Measurements from ENCODE around the gene SLC8A3.

- no peak for TF ChIP-seq CTCF (IDR thresholded peaks at IDR 0.05; ENCODE audit: insufficient read depth, low read length)
- TF ChIP-seq, protein P1, sequence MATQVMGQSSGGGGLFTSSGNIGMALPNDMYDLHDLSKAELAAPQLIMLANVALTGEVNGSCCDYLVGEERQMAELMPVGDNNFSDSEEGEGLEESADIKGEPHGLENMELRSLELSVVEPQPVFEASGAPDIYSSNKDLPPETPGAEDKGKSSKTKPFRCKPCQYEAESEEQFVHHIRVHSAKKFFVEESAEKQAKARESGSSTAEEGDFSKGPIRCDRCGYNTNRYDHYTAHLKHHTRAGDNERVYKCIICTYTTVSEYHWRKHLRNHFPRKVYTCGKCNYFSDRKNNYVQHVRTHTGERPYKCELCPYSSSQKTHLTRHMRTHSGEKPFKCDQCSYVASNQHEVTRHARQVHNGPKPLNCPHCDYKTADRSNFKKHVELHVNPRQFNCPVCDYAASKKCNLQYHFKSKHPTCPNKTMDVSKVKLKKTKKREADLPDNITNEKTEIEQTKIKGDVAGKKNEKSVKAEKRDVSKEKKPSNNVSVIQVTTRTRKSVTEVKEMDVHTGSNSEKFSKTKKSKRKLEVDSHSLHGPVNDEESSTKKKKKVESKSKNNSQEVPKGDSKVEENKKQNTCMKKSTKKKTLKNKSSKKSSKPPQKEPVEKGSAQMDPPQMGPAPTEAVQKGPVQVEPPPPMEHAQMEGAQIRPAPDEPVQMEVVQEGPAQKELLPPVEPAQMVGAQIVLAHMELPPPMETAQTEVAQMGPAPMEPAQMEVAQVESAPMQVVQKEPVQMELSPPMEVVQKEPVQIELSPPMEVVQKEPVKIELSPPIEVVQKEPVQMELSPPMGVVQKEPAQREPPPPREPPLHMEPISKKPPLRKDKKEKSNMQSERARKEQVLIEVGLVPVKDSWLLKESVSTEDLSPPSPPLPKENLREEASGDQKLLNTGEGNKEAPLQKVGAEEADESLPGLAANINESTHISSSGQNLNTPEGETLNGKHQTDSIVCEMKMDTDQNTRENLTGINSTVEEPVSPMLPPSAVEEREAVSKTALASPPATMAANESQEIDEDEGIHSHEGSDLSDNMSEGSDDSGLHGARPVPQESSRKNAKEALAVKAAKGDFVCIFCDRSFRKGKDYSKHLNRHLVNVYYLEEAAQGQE (IDR thresholded peaks at IDR 0.05; ENCODE audit: insufficient replicate concordance, low read depth): no peak
Observed at GRCh38 chr14:70033116-70033515, 155.6 kb downstream of the SLC8A3 start.

Measured in HL-60 (cell line).